DOHH2 (cell line): Measurements from ENCODE around the gene TEDC2.

Experiments used
- EZH2phosphoT487 ChIP-seq: fragments of 200-600 bp; sonication (generic); IDR thresholded peaks from 2 replicates; pipeline ENCODE4 v1.6.1; 2017; ENCODE audit warnings: borderline replicate concordance, mild to moderate bottlenecking, antibody characterized with exemption, low read length, moderate library complexity, mixed read lengths
- TF ChIP-seq, protein P1 (sequence below): fragments of 200-600 bp; sonication (generic); IDR thresholded peaks from one replicate; pipeline ENCODE4 v1.5.1; 2014; ENCODE audit warnings: antibody characterized with exemption, mild to moderate bottlenecking, low read depth, low read length; ENCODE audit not compliant: poor library complexity, severe bottlenecking

DNA sequence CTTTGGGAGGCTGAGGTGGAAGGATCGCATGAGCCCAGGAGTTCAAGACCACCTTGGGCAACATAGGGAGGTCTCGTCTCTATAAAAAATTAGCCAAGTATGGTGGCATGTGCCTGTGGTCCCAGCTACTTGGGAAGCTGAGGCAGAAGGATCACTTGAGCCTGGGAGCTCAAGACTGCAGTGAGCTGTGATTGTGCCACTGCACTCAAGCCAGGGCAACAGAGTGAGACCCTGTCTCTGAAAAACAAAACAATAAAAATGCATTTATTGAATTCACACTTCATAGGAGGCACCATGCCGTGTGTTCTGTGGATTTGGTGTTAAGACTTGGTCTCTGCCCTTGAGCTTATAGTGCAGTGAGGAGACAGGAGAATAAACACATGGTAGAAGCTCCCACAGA, 17.4 kb downstream of the TEDC2 start:
- TF ChIP-seq, protein P1, sequence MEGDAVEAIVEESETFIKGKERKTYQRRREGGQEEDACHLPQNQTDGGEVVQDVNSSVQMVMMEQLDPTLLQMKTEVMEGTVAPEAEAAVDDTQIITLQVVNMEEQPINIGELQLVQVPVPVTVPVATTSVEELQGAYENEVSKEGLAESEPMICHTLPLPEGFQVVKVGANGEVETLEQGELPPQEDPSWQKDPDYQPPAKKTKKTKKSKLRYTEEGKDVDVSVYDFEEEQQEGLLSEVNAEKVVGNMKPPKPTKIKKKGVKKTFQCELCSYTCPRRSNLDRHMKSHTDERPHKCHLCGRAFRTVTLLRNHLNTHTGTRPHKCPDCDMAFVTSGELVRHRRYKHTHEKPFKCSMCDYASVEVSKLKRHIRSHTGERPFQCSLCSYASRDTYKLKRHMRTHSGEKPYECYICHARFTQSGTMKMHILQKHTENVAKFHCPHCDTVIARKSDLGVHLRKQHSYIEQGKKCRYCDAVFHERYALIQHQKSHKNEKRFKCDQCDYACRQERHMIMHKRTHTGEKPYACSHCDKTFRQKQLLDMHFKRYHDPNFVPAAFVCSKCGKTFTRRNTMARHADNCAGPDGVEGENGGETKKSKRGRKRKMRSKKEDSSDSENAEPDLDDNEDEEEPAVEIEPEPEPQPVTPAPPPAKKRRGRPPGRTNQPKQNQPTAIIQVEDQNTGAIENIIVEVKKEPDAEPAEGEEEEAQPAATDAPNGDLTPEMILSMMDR, result no peak
- TF ChIP-seq EZH2phosphoT487, result no peak
